ENCODE measurements around the gene ZFAND5.

Gene ZFAND5

GRCh38 chr9:72363908-72364678 lies 915 bp downstream of the ZFAND5 start:
- FAIRE-seq (no peak), DNase-seq (ENCODE audit: insufficient read length, low spot score) (no peak)
- no peak for TF ChIP-seq CTCF (IDR thresholded peaks at IDR 0.05; ENCODE audit: insufficient read depth, missing control alignments)

GRCh38 chr9:72363236-72363635 lies 1.8 kb downstream of the ZFAND5 start:
- DNase-seq (ENCODE audit: insufficient read length, low spot score) (no peak), FAIRE-seq (no peak)

GRCh38 chr9:72362680-72363139 lies 2.3 kb downstream of the ZFAND5 start:
- DNase-seq (ENCODE audit: insufficient read length, low spot score) (no peak), FAIRE-seq (peak; percentile 92)
- peak; percentile 3 for TF ChIP-seq CTCF (IDR thresholded peaks at IDR 0.05; ENCODE audit: insufficient read depth, missing control alignments)

More at GRCh38 chr9:72363236-72363635, 1.8 kb downstream of the ZFAND5 start:
- TF ChIP-seq CTCF (IDR thresholded peaks at IDR 0.05; ENCODE audit: insufficient read depth, missing control alignments): no peak

- DNase-seq (ENCODE audit: insufficient read length, low spot score): no peak
- no peak for TF ChIP-seq CTCF (IDR thresholded peaks at IDR 0.05; ENCODE audit: insufficient read depth, missing control alignments)
- no peak for FAIRE-seq
These were observed 2.9 kb downstream of the ZFAND5 start for GRCh38 chr9:72362118-72362531.

- FAIRE-seq: no peak
- TF ChIP-seq CTCF (IDR thresholded peaks at IDR 0.05; ENCODE audit: insufficient read depth, missing control alignments): no peak
- no peak for DNase-seq (ENCODE audit: insufficient read length, low spot score)
These were observed 3.8 kb downstream of the ZFAND5 start for GRCh38 chr9:72361217-72361616.

- peak; percentile 35 for FAIRE-seq
- no peak for DNase-seq (ENCODE audit: insufficient read length, low spot score)
These were observed 4.7 kb downstream of the ZFAND5 start for GRCh38 chr9:72360324-72360723.

More at GRCh38 chr9:72360324-72360723, 4.7 kb downstream of the ZFAND5 start:
- no peak for TF ChIP-seq CTCF (IDR thresholded peaks at IDR 0.05; ENCODE audit: insufficient read depth, missing control alignments)

All from D721Med (cell line).